CD14-positive monocyte (primary cell): Measurements from ENCODE around the gene BLM. TPM values are rescaled to one million over a fixed set of nuclear protein-coding genes. Genes with fewer than 3 reads are reported as not detected.
A peak's percentile ranks its signal among the peaks of the same experiment; 100 is the strongest.

Experiments used
- DNase-seq, 3 donors: peaks; one replicate each; pipeline ENCODE4 v3.0.0-alpha.2; 2011 to 2022
- H2AFZ ChIP-seq: 2 replicates; pipeline ENCODE4 v1.6.0; 2012; ENCODE audit warnings: mild to moderate bottlenecking, low read depth, low read length, inconsistent platforms; ENCODE audit not compliant: insufficient read depth, poor library complexity, severe bottlenecking
- H3K27ac ChIP-seq, 2 donors: 1 replicate in 1 of 2; 2 replicates in 1 of 2; pipeline ENCODE4 v1.5.1; 2012 to 2013; ENCODE audit warnings: low read length in 2 of 2, control low read depth in 1 of 2, inconsistent platforms in 1 of 2, low read depth in 1 of 2, mild to moderate bottlenecking in 1 of 2
- H3K27me3 ChIP-seq, 2 donors: one replicate each; pipeline versions ENCODE4 v1.6.0 to v1.6.1; 2011 to 2013; ENCODE audit warnings: low read length in 2 of 2; ENCODE audit not compliant: control insufficient read depth in 2 of 2, insufficient read depth in 2 of 2
- H3K36me3 ChIP-seq, 2 donors: replicated peaks in 1 of 2; 1 replicate in 1 of 2; 2 replicates in 1 of 2; pipeline versions ENCODE4 v1.5.1 to v1.6.1; 2012 to 2013; ENCODE audit warnings: low read length in 2 of 2, control low read depth in 1 of 2, inconsistent platforms in 1 of 2, mild to moderate bottlenecking in 1 of 2; ENCODE audit not compliant: insufficient read depth in 2 of 2, control insufficient read depth in 1 of 2
- H3K4me1 ChIP-seq, 2 donors: 1 replicate in 1 of 2; 2 replicates in 1 of 2; pipeline versions ENCODE4 v1.5.1 to v1.6.1; 2012 to 2013; ENCODE audit warnings: low read length in 2 of 2, control low read depth in 1 of 2, inconsistent platforms in 1 of 2, mild to moderate bottlenecking in 1 of 2, moderate library complexity in 1 of 2; ENCODE audit not compliant: insufficient read depth in 2 of 2, control insufficient read depth in 1 of 2
- H3K4me2 ChIP-seq: replicated peaks from 2 replicates; pipeline ENCODE3; 2012; ENCODE audit warnings: low read length, moderate library complexity, mild to moderate bottlenecking; ENCODE audit not compliant: poor library complexity, severe bottlenecking; ENCODE audit errors: extremely low read depth
- H3K4me3 ChIP-seq, 3 experiments: fragments of 200-600 bp in 1 of 3; sonication (generic) in 1 of 3; replicated peaks in 1 of 3; 1 replicate in 2 of 3; 2 replicates in 1 of 3; pipeline ENCODE4 v1.5.1; 2011 to 2013; ENCODE audit warnings: low read length in 3 of 3, mild to moderate bottlenecking in 3 of 3, control low read depth in 2 of 3, low read depth in 2 of 3, inconsistent platforms in 1 of 3, moderate library complexity in 1 of 3
- H3K79me2 ChIP-seq: 2 replicates; pipeline ENCODE4 v1.6.0; 2012; ENCODE audit warnings: mild to moderate bottlenecking, control low read depth, inconsistent platforms, low read length, moderate library complexity; ENCODE audit not compliant: insufficient read depth
- H3K9ac ChIP-seq: 2 replicates; pipeline ENCODE4 v1.6.0; 2017; ENCODE audit warnings: low read length, mild to moderate bottlenecking; ENCODE audit not compliant: insufficient read depth, poor library complexity, severe bottlenecking
- H3K9me3 ChIP-seq, 2 donors: replicated peaks in 1 of 2; 1 replicate in 1 of 2; 2 replicates in 1 of 2; pipeline versions ENCODE4 v1.5.1 to v1.6.1; 2012 to 2013; ENCODE audit warnings: low read length in 2 of 2, control low read depth in 1 of 2; ENCODE audit not compliant: control insufficient read depth in 1 of 2, insufficient read depth in 1 of 2
- H4K20me1 ChIP-seq: 2 replicates; pipeline ENCODE4 v1.6.0; 2012; ENCODE audit warnings: mild to moderate bottlenecking, low read length, control low read depth, moderate library complexity; ENCODE audit not compliant: insufficient read depth
- H3K27ac Mint-ChIP-seq, 7 donors: one replicate each; pipeline ENCODE4 v1.8.0; 2020; ENCODE audit warnings: mild to moderate bottlenecking in 7 of 7, mixed read lengths in 7 of 7, moderate library complexity in 6 of 7, inconsistent platforms in 2 of 7
- H3K27me3 Mint-ChIP-seq, 3 donors: one replicate each; pipeline ENCODE4 v1.8.0; 2021 to 2022; ENCODE audit warnings: low read depth in 3 of 3, mild to moderate bottlenecking in 3 of 3, mixed read lengths in 3 of 3, moderate library complexity in 3 of 3, inconsistent platforms in 1 of 3
- H3K36me3 Mint-ChIP-seq, 2 donors: one replicate each; pipeline ENCODE4 v1.8.0; 2020; ENCODE audit warnings: mixed read lengths in 2 of 2, inconsistent platforms in 1 of 2, mild to moderate bottlenecking in 1 of 2
- H3K4me1 Mint-ChIP-seq: one replicate; pipeline ENCODE4 v1.8.0; 2020; ENCODE audit warnings: mild to moderate bottlenecking, mixed read lengths
- H3K4me3 Mint-ChIP-seq, 2 donors: one replicate each; pipeline ENCODE4 v1.8.0; 2020; ENCODE audit warnings: mild to moderate bottlenecking in 2 of 2, mixed read lengths in 2 of 2, moderate library complexity in 1 of 2
- H3K9me3 Mint-ChIP-seq, 7 donors: one replicate each; pipeline ENCODE4 v1.8.0; 2020 to 2022; ENCODE audit warnings: mixed read lengths in 7 of 7, mild to moderate bottlenecking in 6 of 7, moderate library complexity in 6 of 7, inconsistent platforms in 2 of 7
- CTCF ChIP-seq: fragments of 200-600 bp; IDR thresholded peaks from one replicate; pipeline ENCODE4 v1.8.0; 2022; ENCODE audit warnings: antibody characterized with exemption, mild to moderate bottlenecking
- WGBS: methylation state at CpG from one replicate; pipeline ENCODE4 v1.1.5; 2013; ENCODE audit warnings: missing lambda C conversion rate; ENCODE audit not compliant: insufficient coverage; 5-methylcytosine and 5-hydroxymethylcytosine counted together
- intact Hi-C, 2 donors: fragments of 100-400 bp; cut with micrococcal nuclease; formaldehyde crosslinking; loops; one replicate each; pipeline versions ENCODE4 v1.15.0 to v1.15.1; 2023
- polyA plus RNA-seq, 3 donors: library from polyadenylated mRNA; depleted of rRNA in 1 of 3; unstranded in 2 of 3; stranded (reverse) in 1 of 3; fragments of 300-500 nt in 2 of 3; fragments of >200 nt in 1 of 3; fragmentation: Illumina TruSeq in 2 of 3; gene quantifications; 1 replicate in 2 of 3; 2 replicates in 1 of 3; pipeline ENCODE4 v1.2.3, GENCODE V29; 2012 to 2021

Gene BLM
- polyA plus RNA-seq, 3 donors: 0.69 to 2.3 (median 1.2) TPM

- Histone ChIP-seq H3K4me1 (peaks cover 74 to 82% of the 10 kb centered on the region in 2 donors), H3K9ac (no peak overlapping the region), H3K27me3 (no peaks in the 10 kb centered on the region), H3K9me3 (no peaks in the 10 kb centered on the region), H3K4me3 (no peak overlapping the region), H3K27ac (no peak overlapping the region), H3K79me2 (peaks cover 17% of the 10 kb centered on the region), H4K20me1 (no peaks in the 10 kb centered on the region), H2AFZ (no peak overlapping the region), H3K4me2 (no peak overlapping the region), H3K36me3 (no peaks in the 10 kb centered on the region)
- peak; percentile 36 to 82 (median 78) for DNase-seq
- WGBS: 37% methylated on average over 5 of the region's 7 CpGs
- peaks cover 1 to 5% (median 3%) of the 10 kb centered on the region in 3 donors for H3K27me3 Mint-ChIP-seq
- peaks cover 6 to 9% of the 10 kb centered on the region in 2 donors for H3K36me3 Mint-ChIP-seq
- no peaks in the 10 kb centered on the region for H3K9me3 Mint-ChIP-seq
- H3K4me3 Mint-ChIP-seq: peak overlapping the region in 1 of 2 donors; percentile 42
- TF ChIP-seq CTCF: no peak
- peak overlapping the region in 5 of 7 donors; percentile 3 to 74 (median 31) for H3K27ac Mint-ChIP-seq
- peaks cover 74% of the 10 kb centered on the region for H3K4me1 Mint-ChIP-seq
- intact Hi-C loops: loop anchor here (5.0 kb wide), 1 partner anchor 36 kb away; no protein-coding TSS in a partner anchor
These were observed 119.2 kb downstream of the BLM start for GRCh38 chr15:90836296-90836871.

DNA sequence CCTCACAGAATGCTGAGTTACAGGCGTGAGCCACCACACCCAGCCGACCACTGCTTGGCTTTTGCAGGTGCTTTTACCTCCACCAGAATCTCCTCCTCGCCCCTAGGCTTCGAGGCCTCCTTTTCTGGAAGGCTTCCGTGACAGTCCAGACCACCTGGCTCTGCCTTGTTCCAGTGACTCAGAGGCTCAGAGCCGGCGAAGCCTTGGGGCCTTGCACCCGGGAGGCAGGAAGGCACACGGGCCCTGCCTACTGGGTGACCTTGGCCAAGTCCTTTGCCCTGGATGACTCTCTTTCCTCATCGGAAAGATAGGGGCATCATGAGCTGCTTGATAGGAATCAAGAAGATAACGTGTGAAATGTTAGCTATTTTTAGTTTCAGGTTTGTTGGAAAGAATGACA is 119.9 kb downstream of the BLM start:
- no peaks in the 10 kb centered on the region for H3K9me3 Mint-ChIP-seq
- intact Hi-C loops: loop anchor here (5.0 kb wide), 1 partner anchor 35 kb away; no protein-coding TSS in a partner anchor
- H3K27me3 Mint-ChIP-seq: peaks cover 1 to 5% (median 3%) of the 10 kb centered on the region in 3 donors
- no peak for DNase-seq
- TF ChIP-seq CTCF: no peak
- peaks cover 11 to 15% of the 10 kb centered on the region in 2 donors for H3K36me3 Mint-ChIP-seq
- H3K4me3 Mint-ChIP-seq: no peak overlapping the region
- Histone ChIP-seq H3K79me2 (peaks cover 24% of the 10 kb centered on the region), H3K4me2 (no peak overlapping the region), H3K4me1 (peaks cover 67 to 83% of the 10 kb centered on the region in 2 donors), H3K27ac (no peak overlapping the region), H3K27me3 (no peaks in the 10 kb centered on the region), H4K20me1 (no peaks in the 10 kb centered on the region), H2AFZ (no peak overlapping the region), H3K9ac (no peak overlapping the region), H3K36me3 (peaks cover 0 to under 1% of the 10 kb centered on the region in 2 donors), H3K4me3 (no peak overlapping the region), H3K9me3 (no peaks in the 10 kb centered on the region)
- peaks cover 77% of the 10 kb centered on the region for H3K4me1 Mint-ChIP-seq
- WGBS: 99% methylated on average over 10 of the region's 11 CpGs
- peak overlapping the region in 3 of 7 donors; percentile 7 to 74 (median 23) for H3K27ac Mint-ChIP-seq
